Medulla oblongata (tissue), 1 donor: Measurements from ENCODE around the gene CACNA1B.
"Not testable (repeated sequence)": the region's sequence is repeated elsewhere in the genome, so short reads cannot be mapped to it uniquely, and the experiment has no call there.

Experiments used
- DNase-seq: peaks from one replicate; pipeline ENCODE4 v3.0.0-alpha.2; 2015; ENCODE audit errors: extremely low spot score

CACNA1B gene

DNA sequence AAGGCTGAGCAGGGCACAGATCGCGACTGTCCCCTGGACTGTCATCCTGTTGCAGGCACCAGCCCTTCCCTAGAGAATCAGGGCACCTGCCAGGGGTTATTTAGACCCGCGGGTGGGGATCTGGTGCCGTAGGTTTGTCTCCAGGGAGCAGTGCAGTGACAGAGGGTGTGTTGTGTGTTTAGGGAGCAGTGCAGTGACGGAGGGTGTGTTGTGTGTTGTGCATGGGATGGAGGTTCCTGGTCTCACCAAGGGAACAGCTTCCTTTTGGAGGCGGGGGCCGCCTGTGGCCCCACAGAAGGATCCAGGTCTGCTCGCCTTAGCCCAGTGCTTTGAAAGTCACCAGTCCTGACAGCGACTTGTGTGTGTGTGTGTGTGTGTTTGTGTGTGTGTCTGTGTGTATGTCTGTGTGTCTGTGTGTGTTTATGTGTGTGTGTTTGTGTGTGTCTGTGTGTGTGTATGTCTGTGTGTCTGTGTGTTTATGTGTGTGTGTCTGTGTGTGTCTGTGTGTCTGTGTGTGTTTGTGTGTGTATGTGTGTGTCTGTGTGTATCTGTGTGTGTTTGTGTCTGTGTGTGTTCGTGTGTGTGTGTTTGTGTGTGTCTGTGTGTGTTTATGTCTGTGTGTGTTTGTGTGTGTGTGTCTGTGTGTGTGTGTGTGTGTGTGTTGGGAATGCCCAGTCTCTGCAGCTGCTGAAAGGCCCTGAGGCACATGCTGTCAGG lies 265.1 kb downstream of the CACNA1B start:
- DNase-seq, result not testable (repeated sequence)

DNA sequence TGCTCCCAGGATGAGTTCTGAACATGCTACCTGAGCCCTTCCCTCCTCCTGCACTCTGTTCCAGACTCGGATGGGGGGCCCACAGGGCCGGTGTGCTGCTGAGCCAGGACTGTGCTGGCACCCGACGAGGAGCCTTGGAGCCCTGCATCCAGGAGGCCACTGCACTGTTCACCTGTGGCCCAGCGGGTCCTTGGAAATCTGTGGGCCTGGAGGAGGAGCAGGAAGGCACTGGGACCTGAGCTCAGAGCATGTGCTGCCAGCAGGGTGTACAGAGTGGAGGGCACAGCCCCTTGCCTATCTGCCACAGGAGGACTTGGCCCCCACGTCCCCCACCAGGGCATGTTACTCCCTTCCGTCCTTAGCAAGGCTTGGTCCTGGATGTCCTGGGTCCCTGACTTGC lies 265.9 kb downstream of the CACNA1B start:
- not testable (repeated sequence) for DNase-seq

DNA sequence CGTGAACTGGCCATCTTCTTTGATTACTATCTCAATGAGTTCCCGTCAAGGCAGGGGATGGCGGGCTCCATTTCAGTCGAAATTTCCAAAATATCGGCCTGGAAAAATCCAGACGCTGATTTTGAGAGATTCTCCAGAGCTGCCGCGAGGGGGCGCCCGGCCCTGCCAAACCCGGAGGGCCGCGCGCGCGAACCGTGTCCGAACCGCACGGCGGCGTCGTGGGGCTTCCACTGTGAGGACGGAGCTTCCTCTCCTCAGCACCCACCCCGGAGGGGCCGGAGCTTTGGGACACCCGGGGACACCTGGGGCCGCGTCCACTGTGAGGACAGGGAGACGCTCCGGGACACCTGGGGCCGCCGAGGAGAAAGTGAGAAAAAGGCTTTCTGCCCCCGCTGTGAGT lies 270.0 kb downstream of the CACNA1B start:
- not testable (repeated sequence) for DNase-seq

DNA sequence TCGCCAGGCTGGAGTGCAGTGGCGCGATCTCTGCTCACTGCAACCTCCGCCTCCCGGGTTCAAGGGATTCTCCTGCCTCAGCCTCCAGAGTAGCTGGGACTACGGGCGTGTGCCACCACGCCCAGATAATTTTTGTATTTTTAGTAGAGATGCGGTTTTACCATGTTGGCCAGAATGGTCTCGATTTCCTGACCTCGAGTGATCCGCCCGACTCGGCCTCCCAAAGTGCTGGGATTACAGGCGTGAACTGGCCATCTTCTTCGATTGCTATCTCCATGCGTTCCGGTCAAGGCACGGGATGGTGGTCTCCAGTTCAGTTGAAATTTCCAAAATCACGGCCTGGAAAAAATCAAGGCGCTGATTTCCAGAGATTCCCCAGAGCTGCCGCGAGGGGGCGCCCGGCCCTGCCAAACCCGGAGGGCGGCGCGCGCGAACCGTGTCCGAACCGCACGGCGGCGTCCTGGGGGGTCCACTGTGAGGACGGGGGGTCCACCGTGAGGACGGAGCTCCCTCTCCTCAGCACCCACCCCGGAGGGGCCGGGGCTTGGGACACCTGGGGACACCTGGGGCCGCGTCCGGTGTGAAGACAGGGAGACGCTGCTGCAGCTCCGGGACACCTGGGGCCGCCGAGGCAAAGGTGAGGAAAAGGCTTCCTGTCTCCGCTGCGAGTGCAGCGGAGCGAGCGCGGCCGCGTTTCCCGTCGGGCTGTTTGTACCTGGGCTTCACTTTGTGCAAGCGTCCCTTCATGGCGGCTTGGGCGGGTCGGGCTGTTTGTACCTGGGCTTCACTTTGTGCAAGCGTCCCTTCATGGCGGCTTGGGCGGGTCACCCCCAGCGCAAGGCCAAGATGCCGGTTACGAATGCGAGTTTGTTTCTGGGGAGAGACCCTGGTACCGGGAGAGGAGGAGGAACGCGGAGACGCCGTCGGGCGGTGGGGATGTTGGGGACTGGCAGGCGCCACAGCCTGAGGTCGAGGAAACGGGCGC lies 272.4 kb downstream of the CACNA1B start:
- not testable (repeated sequence) for DNase-seq

DNA sequence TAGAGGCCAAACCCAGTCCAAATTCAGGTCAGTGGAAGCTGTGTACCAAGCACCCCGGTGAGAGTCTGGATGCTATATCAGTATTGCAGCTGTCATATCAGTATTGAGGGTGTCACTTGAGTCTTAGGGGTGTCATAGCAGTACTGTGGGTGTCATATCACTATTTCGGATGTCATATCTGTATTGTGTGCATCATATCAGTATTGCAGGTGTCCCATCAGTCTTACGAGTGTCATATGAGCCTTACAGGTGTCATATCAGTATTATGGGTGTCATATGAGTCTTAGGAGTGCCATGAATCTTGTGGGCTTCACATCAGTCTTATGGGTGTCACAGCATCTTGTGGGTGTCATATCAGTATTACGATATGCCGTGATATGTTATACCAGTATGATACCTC lies 278.2 kb downstream of the CACNA1B start:
- DNase-seq, result not testable (repeated sequence)

DNA sequence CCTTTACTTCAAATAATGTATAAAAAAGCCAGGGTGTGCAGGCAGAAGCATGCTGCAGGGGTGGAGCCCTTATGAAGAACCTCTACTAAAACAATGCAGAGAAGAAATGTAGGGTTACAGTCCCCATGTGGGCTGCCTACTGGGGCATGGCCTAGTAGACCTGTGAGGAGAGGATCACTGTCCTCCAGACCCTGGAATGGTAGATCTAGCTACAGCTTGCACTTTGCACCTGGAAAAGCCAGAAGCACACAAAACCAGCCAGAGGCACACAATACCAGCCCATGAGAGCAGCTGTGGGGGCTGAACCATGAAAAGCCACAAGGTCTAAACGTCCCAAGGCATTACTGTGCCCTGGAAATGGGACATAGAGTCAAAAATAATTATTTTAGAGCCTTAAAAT lies 289.2 kb downstream of the CACNA1B start:
- DNase-seq, result not testable (repeated sequence)
